SK-N-SH (cell line): ENCODE results near the gene KCNH3. TPM values are rescaled to one million over a fixed set of nuclear protein-coding genes. Genes with fewer than 3 reads are reported as not detected.

Experiments
- CTCF ChIA-PET: fragments of 300-600, 350-600 bp; formaldehyde crosslinking; extraction: SDS; loops from one replicate; lab custom pipeline; 2021; lab: Yijun Ruan, JAX
- POLR2A ChIA-PET: fragments of 350-600 bp; sonication (Branson Sonifier 250); formaldehyde crosslinking; extraction: SDS; loops from one replicate; lab custom pipeline; 2020; ENCODE audit warnings: antibody characterized with exemption, inconsistent platforms; lab: Yijun Ruan, JAX
- DNase-seq: peaks from one replicate; pipeline ENCODE4 v3.0.0; 2012
- H2AFZ ChIP-seq: fragments of 200-600 bp; sonication (generic); 2 replicates; pipeline ENCODE4 v1.8.1; 2016; ENCODE audit warnings: antibody characterized with exemption, mild to moderate bottlenecking, low read depth
- H3F3A ChIP-seq: fragments of 200-600 bp; sonication (generic); replicated peaks from 2 replicates; pipeline ENCODE3; 2016; ENCODE audit warnings: antibody characterized with exemption, mild to moderate bottlenecking; ENCODE audit not compliant: insufficient read depth
- H3K27ac ChIP-seq, 2 experiments: fragments of 200-500 bp in 1 of 2; fragments of 200-600 bp in 1 of 2; sonication (Bioruptor generic) in 1 of 2; sonication (generic), shearing (Covaris generic) in 1 of 2; 2 replicates each; pipeline versions ENCODE4 v1.5.1 to v1.6.1; 2014 to 2016; ENCODE audit warnings: low read depth in 2 of 2, inconsistent platforms in 1 of 2, low read length in 1 of 2, mild to moderate bottlenecking in 1 of 2, mixed read lengths in 1 of 2
- H3K27me3 ChIP-seq: fragments of 200-600 bp; sonication (generic), shearing (Covaris generic); 2 replicates; pipeline ENCODE4 v1.6.1; 2016; ENCODE audit warnings: mixed run types; ENCODE audit not compliant: insufficient read depth
- H3K36me3 ChIP-seq, 2 experiments: fragments of 200-500 bp in 1 of 2; fragments of 200-600 bp in 1 of 2; sonication (Bioruptor generic) in 1 of 2; sonication (generic) in 1 of 2; replicated peaks in 1 of 2; 2 replicates each; pipeline versions ENCODE3 to v1.5.1; 2014 to 2016; ENCODE audit warnings: low read length in 1 of 2, mild to moderate bottlenecking in 1 of 2; ENCODE audit not compliant: insufficient read depth in 2 of 2, control insufficient read depth in 1 of 2
- H3K4me1 ChIP-seq, 2 experiments: fragments of 200-500 bp in 1 of 2; fragments of 200-600 bp in 1 of 2; sonication (Bioruptor generic) in 1 of 2; sonication (generic), shearing (Covaris generic) in 1 of 2; 2 replicates each; pipeline versions ENCODE4 v1.5.1 to v1.6.1; 2014 to 2016; ENCODE audit warnings: low read depth in 1 of 2, low read length in 1 of 2, mixed run types in 1 of 2; ENCODE audit not compliant: insufficient read depth in 2 of 2, control insufficient read depth in 1 of 2
- H3K4me2 ChIP-seq: fragments of 200-600 bp; sonication (generic), shearing (Covaris generic); 2 replicates; pipeline ENCODE4 v1.6.1; 2017; ENCODE audit warnings: mixed run types
- H3K4me3 ChIP-seq, 2 experiments: fragments of 200-500 bp in 1 of 2; fragments of 200-600 bp in 1 of 2; sonication (Bioruptor generic) in 1 of 2; sonication (generic), shearing (Covaris generic) in 1 of 2; 2 replicates each; pipeline versions ENCODE4 v1.5.1 to v1.8.1; 2014 to 2016; ENCODE audit warnings: low read depth in 2 of 2, inconsistent platforms in 1 of 2, low read length in 1 of 2, mild to moderate bottlenecking in 1 of 2, mixed read lengths in 1 of 2, moderate library complexity in 1 of 2
- H3K79me2 ChIP-seq: fragments of 200-600 bp; sonication (generic); 2 replicates; pipeline ENCODE4 v1.8.1; 2017; ENCODE audit warnings: mild to moderate bottlenecking; ENCODE audit not compliant: insufficient read depth
- H3K9ac ChIP-seq: fragments of 200-600 bp; sonication (generic); 2 replicates; pipeline ENCODE4 v1.6.1; 2017; ENCODE audit warnings: mixed run types
- H3K9me2 ChIP-seq: fragments of 200-600 bp; sonication (generic); 2 replicates; pipeline ENCODE4 v1.6.1; 2017; ENCODE audit warnings: mixed run types
- H3K9me3 ChIP-seq: fragments of 200-600 bp; sonication (generic); 2 replicates; pipeline ENCODE4 v1.6.1; 2017; ENCODE audit warnings: mixed run types, mild to moderate bottlenecking, moderate library complexity
- H4K20me1 ChIP-seq: fragments of 200-600 bp; sonication (generic); 2 replicates; pipeline ENCODE4 v1.6.1; 2017; ENCODE audit warnings: mild to moderate bottlenecking, mixed run types; ENCODE audit not compliant: insufficient read depth
- CHD2 ChIP-seq: fragments of 150-350 bp; IDR thresholded peaks from 2 replicates; pipeline ENCODE4 v1.6.1; 2018; ENCODE audit warnings: low read length; ENCODE audit not compliant: partially characterized antibody
- EZH2phosphoT487 ChIP-seq: fragments of 200-600 bp; sonication (generic); IDR thresholded peaks from 2 replicates; pipeline ENCODE4 v1.6.1; 2017; ENCODE audit warnings: low read depth, mixed run types, mild to moderate bottlenecking, antibody characterized with exemption, moderate library complexity, borderline replicate concordance
- FOSL2 ChIP-seq: IDR thresholded peaks from 2 replicates; pipeline ENCODE4 v1.4.0; 2012; ENCODE audit warnings: low read depth, mild to moderate bottlenecking, moderate library complexity, borderline replicate concordance
- GATA2 ChIP-seq: sonication (generic); formaldehyde crosslinking; IDR thresholded peaks from 2 replicates; pipeline ENCODE4 v1.5.0; 2020; ENCODE audit warnings: mild to moderate bottlenecking, missing genetic modification reagents
- MEF2A ChIP-seq: IDR thresholded peaks from 2 replicates; pipeline ENCODE4 v1.4.0; 2012; ENCODE audit warnings: low read depth, borderline replicate concordance
- POLR2AphosphoS5 ChIP-seq: IDR thresholded peaks from 2 replicates; pipeline ENCODE4 v1.6.1; 2012; ENCODE audit warnings: low read depth, low read length
- RAD21 ChIP-seq: IDR thresholded peaks from 2 replicates; pipeline ENCODE4 v1.6.1; 2012; ENCODE audit warnings: mild to moderate bottlenecking, low read length
- TAF1 ChIP-seq: IDR thresholded peaks from 2 replicates; pipeline ENCODE4 v1.6.1; 2012; ENCODE audit warnings: low read depth, mild to moderate bottlenecking, low read length, moderate library complexity, borderline replicate concordance
- TEAD4 ChIP-seq: IDR thresholded peaks from 2 replicates; pipeline ENCODE4 v1.4.0; 2012; ENCODE audit warnings: mild to moderate bottlenecking, borderline replicate concordance; ENCODE audit not compliant: insufficient read depth
- YY1 ChIP-seq: IDR thresholded peaks from 2 replicates; pipeline ENCODE4 v1.4.0; 2012; ENCODE audit warnings: low read depth, mild to moderate bottlenecking
- WGBS: methylation state at CpG from one replicate; pipeline ENCODE4 v1.1.6; 2017; ENCODE audit warnings: low lambda C conversion rate; 5-methylcytosine and 5-hydroxymethylcytosine counted together
- polyA plus RNA-seq, 3 experiments: library from polyadenylated mRNA; depleted of rRNA; stranded (reverse); fragments of >200 nt; gene quantifications; 2 replicates each; pipeline ENCODE4 v1.2.3, GENCODE V29; 2012
- TF ChIP-seq, protein P1 (sequence below): IDR thresholded peaks from 2 replicates; pipeline ENCODE4 v1.4.0; 2012; ENCODE audit warnings: low read depth, borderline replicate concordance
- TF ChIP-seq, protein P2 (sequence below): fragments of 150-350 bp; IDR thresholded peaks from 2 replicates; pipeline ENCODE4 v1.6.1; 2017; ENCODE audit warnings: antibody characterized with exemption, low read length, low read depth, borderline replicate concordance
- TF ChIP-seq, protein P3 (sequence below): fragments of 200-600 bp; sonication (generic); IDR thresholded peaks from 2 replicates; pipeline ENCODE4 v1.6.1; 2017; ENCODE audit warnings: antibody characterized with exemption, mild to moderate bottlenecking, moderate library complexity
- TF ChIP-seq, protein P4 (sequence below): IDR thresholded peaks from 2 replicates; pipeline ENCODE4 v1.4.0; 2012; ENCODE audit warnings: low read depth
- TF ChIP-seq, protein P5 (sequence below): IDR thresholded peaks from 2 replicates; pipeline ENCODE4 v1.4.0; 2012; ENCODE audit warnings: low read depth, borderline replicate concordance
- TF ChIP-seq, protein P6 (sequence below): fragments of 150-350 bp; IDR thresholded peaks from 2 replicates; pipeline ENCODE4 v1.6.1; 2016; ENCODE audit warnings: mild to moderate bottlenecking, low read depth, low read length

KCNH3 gene
- polyA plus RNA-seq, 1 of the 3 experiments (the other 2 are of a cell fraction) = 3.7 TPM

DNA sequence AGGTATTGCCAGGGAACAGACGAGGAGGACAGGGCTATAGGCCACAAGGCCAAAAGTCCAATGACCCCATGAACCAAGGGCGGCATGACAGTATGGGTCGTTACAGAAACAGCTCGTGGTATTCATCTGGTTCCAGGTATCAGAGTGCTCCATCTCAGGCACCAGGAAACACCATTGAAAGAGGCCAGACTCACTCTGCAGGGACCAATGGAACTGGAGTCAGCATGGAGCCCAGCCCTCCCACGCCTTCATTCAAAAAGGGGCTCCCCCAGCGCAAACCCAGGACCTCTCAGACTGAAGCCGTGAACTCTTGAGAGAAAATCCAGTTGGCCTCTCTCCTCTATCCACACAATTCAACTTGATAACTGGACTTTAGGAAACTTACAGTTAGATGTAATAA, 12.9 kb upstream of the KCNH3 start:
- POLR2A ChIA-PET = no interaction called here
- H2AFZ ChIP-seq = no peak overlapping the region
- H3K27ac ChIP-seq = no peak overlapping the region
- peaks cover 10% of the 10 kb centered on the region for H3F3A ChIP-seq
- WGBS = 97% methylated on average over 7 of the region's 7 CpGs
- H3K4me1 ChIP-seq = peaks cover 0 to 3% of the 10 kb centered on the region in 2 experiments; a peak in 1 of 4 replicates
- no peaks in the 10 kb centered on the region for H3K27me3 ChIP-seq
- H3K4me3 ChIP-seq = no peak overlapping the region
- no peak for DNase-seq
- TF ChIP-seq, protein P1, sequence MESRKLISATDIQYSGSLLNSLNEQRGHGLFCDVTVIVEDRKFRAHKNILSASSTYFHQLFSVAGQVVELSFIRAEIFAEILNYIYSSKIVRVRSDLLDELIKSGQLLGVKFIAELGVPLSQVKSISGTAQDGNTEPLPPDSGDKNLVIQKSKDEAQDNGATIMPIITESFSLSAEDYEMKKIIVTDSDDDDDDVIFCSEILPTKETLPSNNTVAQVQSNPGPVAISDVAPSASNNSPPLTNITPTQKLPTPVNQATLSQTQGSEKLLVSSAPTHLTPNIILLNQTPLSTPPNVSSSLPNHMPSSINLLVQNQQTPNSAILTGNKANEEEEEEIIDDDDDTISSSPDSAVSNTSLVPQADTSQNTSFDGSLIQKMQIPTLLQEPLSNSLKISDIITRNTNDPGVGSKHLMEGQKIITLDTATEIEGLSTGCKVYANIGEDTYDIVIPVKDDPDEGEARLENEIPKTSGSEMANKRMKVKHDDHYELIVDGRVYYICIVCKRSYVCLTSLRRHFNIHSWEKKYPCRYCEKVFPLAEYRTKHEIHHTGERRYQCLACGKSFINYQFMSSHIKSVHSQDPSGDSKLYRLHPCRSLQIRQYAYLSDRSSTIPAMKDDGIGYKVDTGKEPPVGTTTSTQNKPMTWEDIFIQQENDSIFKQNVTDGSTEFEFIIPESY = no peak
- TF ChIP-seq, protein P2, sequence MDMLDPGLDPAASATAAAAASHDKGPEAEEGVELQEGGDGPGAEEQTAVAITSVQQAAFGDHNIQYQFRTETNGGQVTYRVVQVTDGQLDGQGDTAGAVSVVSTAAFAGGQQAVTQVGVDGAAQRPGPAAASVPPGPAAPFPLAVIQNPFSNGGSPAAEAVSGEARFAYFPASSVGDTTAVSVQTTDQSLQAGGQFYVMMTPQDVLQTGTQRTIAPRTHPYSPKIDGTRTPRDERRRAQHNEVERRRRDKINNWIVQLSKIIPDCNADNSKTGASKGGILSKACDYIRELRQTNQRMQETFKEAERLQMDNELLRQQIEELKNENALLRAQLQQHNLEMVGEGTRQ = no peak
- TF ChIP-seq, protein P3, sequence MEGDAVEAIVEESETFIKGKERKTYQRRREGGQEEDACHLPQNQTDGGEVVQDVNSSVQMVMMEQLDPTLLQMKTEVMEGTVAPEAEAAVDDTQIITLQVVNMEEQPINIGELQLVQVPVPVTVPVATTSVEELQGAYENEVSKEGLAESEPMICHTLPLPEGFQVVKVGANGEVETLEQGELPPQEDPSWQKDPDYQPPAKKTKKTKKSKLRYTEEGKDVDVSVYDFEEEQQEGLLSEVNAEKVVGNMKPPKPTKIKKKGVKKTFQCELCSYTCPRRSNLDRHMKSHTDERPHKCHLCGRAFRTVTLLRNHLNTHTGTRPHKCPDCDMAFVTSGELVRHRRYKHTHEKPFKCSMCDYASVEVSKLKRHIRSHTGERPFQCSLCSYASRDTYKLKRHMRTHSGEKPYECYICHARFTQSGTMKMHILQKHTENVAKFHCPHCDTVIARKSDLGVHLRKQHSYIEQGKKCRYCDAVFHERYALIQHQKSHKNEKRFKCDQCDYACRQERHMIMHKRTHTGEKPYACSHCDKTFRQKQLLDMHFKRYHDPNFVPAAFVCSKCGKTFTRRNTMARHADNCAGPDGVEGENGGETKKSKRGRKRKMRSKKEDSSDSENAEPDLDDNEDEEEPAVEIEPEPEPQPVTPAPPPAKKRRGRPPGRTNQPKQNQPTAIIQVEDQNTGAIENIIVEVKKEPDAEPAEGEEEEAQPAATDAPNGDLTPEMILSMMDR = no peak
- TF ChIP-seq, protein P4, sequence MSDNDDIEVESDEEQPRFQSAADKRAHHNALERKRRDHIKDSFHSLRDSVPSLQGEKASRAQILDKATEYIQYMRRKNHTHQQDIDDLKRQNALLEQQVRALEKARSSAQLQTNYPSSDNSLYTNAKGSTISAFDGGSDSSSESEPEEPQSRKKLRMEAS = no peak
- TF ChIP-seq CHD2 (no peak), RAD21 (no peak), MEF2A (no peak)
- H3K9ac ChIP-seq = no peak overlapping the region
- H3K9me3 ChIP-seq = no peaks in the 10 kb centered on the region
- peaks cover 65 to 75% of the 10 kb centered on the region in 2 experiments for H3K36me3 ChIP-seq
- H3K9me2 ChIP-seq = no peaks in the 10 kb centered on the region
- CTCF ChIA-PET = interaction anchor here (1.4 to 26.5 kb wide), 4 partner anchors 12 to 194 kb away, joined by 3 to 617 read pairs (median 10); partner anchors contain the start of genes DNAJC22 and SPATS2
- H3K79me2 ChIP-seq = no peaks in the 10 kb centered on the region
- H3K4me2 ChIP-seq = no peak overlapping the region
- no peaks in the 10 kb centered on the region for H4K20me1 ChIP-seq

DNA sequence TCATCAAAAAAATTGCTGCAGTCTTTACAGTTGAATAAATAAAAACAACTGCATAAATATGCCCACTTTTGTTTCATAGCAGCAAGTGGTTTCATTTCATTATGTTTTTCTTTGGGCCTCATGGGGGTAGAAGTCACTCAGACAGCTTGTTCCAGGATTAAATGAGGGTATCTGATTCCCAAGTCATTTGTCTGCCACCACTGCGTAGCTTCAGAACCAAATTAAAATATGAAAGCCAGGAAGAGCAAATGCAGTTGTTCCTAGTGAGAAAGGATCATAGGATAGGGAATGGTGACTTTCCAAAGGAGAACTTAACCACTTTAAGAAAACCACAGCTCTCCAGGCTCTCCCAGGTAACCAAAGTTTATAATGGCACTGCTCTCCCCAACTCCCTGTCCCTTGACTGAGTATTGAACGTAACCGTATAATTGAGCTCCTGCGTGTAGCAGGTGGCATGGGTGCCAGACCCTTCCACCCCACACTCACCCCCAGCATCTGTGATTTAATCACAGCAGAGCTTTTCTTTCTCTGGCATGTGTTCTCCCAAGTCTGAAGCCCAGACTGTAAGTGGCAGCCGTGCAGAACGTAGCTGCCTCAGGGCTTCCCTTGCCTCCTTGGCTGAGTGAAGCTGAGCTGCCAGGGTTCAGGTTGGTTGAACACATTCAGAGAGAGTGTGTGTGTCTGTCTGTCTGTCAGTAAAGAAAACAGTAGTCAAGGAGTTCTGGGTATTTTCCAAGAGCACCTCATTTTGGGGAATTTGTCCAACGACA, 11.3 kb upstream of the KCNH3 start:
- TF ChIP-seq TAF1 (no peak), YY1 (no peak), FOSL2 (no peak), POLR2AphosphoS5 (no peak), GATA2 (CRISPR knock-in tag) (no peak), EZH2phosphoT487 (no peak), TEAD4 (no peak)
- TF ChIP-seq, protein P5, sequence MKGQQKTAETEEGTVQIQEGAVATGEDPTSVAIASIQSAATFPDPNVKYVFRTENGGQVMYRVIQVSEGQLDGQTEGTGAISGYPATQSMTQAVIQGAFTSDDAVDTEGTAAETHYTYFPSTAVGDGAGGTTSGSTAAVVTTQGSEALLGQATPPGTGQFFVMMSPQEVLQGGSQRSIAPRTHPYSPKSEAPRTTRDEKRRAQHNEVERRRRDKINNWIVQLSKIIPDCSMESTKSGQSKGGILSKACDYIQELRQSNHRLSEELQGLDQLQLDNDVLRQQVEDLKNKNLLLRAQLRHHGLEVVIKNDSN = no peak
- TF ChIP-seq, protein P6, sequence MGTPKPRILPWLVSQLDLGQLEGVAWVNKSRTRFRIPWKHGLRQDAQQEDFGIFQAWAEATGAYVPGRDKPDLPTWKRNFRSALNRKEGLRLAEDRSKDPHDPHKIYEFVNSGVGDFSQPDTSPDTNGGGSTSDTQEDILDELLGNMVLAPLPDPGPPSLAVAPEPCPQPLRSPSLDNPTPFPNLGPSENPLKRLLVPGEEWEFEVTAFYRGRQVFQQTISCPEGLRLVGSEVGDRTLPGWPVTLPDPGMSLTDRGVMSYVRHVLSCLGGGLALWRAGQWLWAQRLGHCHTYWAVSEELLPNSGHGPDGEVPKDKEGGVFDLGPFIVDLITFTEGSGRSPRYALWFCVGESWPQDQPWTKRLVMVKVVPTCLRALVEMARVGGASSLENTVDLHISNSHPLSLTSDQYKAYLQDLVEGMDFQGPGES = no peak
- TF ChIP-seq, protein P4 = no peak
- no peak overlapping the region for H3K4me3 ChIP-seq
- ChIA-PET POLR2A (no interaction called here), CTCF (interaction anchor here (0.8 to 26.5 kb wide), 6 partner anchors 14 to 239 kb away, joined by 3 to 617 read pairs (median 4); partner anchors contain the start of genes C1QL4 and SPATS2)
- no peaks in the 10 kb centered on the region for H3K9me3 ChIP-seq
- H3K79me2 ChIP-seq = no peaks in the 10 kb centered on the region
- no peak overlapping the region for H3K4me2 ChIP-seq
- H4K20me1 ChIP-seq = no peaks in the 10 kb centered on the region
- H3F3A ChIP-seq = peaks cover 16% of the 10 kb centered on the region
- H2AFZ ChIP-seq = no peak overlapping the region
- H3K9ac ChIP-seq = no peak overlapping the region
- 95% methylated on average over 7 of the region's 7 CpGs for WGBS
- H3K9me2 ChIP-seq = no peaks in the 10 kb centered on the region
- DNase-seq = no peak
- no peak overlapping the region for H3K27ac ChIP-seq
- H3K36me3 ChIP-seq = peaks cover 49 to 59% of the 10 kb centered on the region in 2 experiments
- peaks cover 0 to 3% of the 10 kb centered on the region in 2 experiments; a peak in 1 of 4 replicates for H3K4me1 ChIP-seq
- H3K27me3 ChIP-seq = no peaks in the 10 kb centered on the region
